HG03064 (cell line): ENCODE results near the gene MGAT2.
"Not testable (repeated sequence)": the region's sequence is repeated elsewhere in the genome, so short reads cannot be mapped to it uniquely, and the experiment has no call there.

Experiments used
- ATAC-seq: cut with Tn5 transposase; IDR thresholded peaks from one replicate; pipeline ENCODE4 v1.9.1; 2021; ENCODE audit warnings: low read depth; ENCODE audit not compliant: unreplicated experiment

The MGAT2 gene

DNA sequence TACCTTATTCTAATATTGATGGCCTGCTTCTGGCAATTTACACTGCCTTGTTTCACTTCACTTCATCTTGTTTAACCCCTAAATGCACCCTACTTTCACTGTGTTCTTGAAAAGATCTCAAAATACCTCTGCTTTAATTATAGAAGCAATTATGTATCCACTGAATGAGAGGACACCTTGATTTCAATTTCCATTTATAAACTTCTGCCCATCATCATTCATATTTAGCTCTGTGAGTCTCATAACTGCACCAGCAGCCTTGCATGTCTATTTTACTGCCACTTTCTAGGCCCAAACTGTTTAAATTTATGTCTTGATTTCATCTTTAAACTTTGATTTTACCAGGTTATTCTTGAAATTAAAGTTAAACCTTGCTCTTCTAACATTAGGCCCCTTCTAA lies 21.6 kb downstream of the MGAT2 start:
- ATAC-seq = no peak

DNA sequence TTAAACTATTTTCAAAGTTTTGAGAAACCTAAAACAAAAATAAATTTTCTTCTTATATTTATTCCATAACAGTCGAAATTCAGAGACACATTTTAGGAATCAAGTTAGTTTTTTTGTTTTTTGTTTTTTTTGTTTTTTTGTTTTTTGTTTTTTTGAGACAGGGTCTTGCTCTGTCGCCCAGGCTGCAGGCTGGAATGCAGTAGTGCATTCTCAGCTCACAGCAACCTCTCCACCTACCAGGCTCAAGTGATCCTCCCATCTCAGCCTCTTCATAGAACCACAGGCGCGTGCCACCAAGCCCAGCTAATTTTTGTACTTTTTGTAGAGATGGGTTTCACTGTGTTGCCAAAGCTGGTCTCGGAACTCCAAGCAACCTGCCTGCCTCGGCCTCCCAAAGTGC lies 32.9 kb downstream of the MGAT2 start:
- no peak for ATAC-seq

DNA sequence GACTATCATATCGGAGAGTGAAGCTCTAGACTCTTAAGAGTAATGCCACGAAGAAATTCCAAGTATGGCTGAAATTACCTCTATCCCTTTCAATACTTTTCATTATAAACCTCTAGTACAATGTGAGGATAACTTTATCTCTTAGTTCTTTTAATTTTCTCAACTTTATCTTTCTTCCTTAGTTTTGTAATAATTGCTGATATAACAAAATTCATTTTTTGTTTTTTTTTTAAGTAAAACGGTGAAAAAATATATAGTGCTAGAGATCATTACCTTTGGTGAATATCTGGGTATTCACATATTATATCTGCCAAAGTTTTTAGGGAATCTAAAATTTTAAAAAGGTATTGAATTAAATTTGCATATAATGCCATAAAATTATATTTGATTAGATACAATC lies 33.9 kb downstream of the MGAT2 start:
- ATAC-seq = no peak

DNA sequence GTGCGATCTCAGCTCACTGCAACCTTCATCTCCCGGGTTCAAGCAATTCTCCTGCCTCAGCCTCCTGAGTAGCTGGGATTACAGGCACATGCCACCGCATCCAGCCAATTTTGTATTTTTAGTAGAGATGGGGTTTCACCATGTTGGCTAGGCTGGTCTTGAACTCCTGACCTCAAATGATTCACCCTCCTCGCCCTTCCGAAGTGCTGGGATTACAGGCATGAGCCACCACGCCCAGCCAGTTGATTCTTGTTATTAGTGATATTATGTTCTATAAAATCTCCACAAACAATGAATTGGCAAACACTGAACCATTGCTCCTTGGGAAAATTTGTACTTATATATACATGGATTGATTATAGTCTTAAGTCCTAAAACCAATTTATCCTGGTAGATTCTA lies 36.9 kb downstream of the MGAT2 start:
- ATAC-seq = not testable (repeated sequence)

DNA sequence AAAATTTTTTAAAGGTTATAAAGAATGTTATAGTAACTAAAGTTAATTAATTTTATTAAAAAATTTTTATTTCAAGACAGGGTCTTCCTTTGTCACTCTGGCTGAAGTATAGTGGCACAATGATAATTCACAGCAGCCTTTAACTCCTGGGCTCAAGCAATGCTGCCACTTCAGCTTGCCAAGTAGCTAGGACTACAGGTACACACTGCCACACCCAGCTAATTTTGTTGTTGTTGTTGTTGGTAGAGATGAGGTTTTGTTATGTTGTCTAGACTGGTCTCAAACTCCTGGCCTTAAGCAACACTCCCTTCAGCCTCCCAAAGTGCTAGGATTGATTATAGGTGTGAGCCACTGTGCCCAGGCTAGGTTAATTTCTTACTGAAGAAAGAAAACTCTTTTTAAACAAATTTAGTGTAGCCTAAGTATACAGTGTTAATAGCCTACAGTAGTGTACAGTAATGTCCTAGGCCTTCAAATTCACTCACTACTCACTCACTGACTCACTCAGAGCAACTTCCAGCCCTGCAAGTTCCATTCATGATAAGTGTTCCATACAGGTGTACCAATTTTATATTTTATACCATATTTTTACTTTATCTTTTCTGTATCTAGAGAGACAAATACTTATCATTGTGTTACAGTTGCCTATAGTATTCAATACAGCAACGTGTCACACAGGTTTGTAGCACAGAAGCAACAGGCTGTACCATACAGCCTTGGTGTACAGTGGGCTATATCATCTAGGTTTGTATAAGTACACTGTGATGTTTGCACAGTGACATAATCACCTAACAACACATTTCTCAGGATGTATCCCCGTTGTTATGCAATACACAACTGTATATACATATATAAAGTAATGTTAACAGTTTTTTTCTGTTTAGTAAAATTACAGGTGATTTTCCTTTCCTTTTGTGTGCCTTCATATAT lies 39.2 kb downstream of the MGAT2 start:
- no peak for ATAC-seq

DNA sequence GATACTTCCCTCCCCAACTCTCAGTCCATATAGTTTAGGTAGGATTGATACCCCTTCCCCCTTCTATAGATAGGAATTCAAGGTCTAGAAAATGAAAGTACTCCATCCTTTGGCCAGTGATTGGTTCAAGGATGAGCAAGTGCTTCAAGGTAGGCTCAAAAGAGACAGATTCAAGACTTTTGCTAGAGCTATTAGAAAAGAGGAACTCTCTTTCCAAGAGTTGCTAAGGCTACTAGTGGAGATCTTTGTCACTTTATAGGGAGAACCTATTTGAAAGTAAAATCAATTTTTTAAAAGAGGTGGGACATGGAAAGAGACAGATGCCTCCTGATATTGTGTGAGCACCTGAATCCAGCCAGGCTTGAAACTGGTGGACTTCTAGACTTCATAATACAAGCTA lies 49.9 kb downstream of the MGAT2 start:
- no peak for ATAC-seq
